Mesenchymal stem cell (in vitro differentiated cells and primary cell): Measurements from ENCODE around the gene IL17C.

Source experiments
- DNase-seq: peaks from one replicate; pipeline ENCODE4 v3.0.0-alpha.2; 2013
- H2AFZ ChIP-seq: one replicate; pipeline ENCODE4 v1.6.1; 2013; ENCODE audit warnings: low read depth, mild to moderate bottlenecking, control low read depth, inconsistent platforms, low read length, moderate library complexity
- H2AK5ac ChIP-seq: 2 replicates; pipeline ENCODE4 v1.6.1; 2013; ENCODE audit warnings: low read length, moderate library complexity, mild to moderate bottlenecking, inconsistent platforms; ENCODE audit not compliant: severe bottlenecking
- H2BK120ac ChIP-seq: one replicate; pipeline ENCODE4 v1.6.1; 2013; ENCODE audit warnings: low read depth, mild to moderate bottlenecking, inconsistent platforms, low read length, moderate library complexity
- H2BK12ac ChIP-seq, 2 experiments: one replicate each; pipeline ENCODE4 v1.6.1; 2013; ENCODE audit warnings: inconsistent platforms in 2 of 2, low read length in 2 of 2, mild to moderate bottlenecking in 2 of 2, moderate library complexity in 2 of 2, control low read depth in 1 of 2
- H2BK15ac ChIP-seq: one replicate; pipeline ENCODE4 v1.6.1; 2013; ENCODE audit warnings: mild to moderate bottlenecking, low read depth, inconsistent platforms; ENCODE audit not compliant: poor library complexity, severe bottlenecking
- H2BK5ac ChIP-seq: 2 replicates; pipeline ENCODE4 v1.6.1; 2013; ENCODE audit warnings: low read depth, mild to moderate bottlenecking, low read length, control low read depth, inconsistent platforms; ENCODE audit not compliant: poor library complexity, severe bottlenecking
- H3K14ac ChIP-seq, 2 experiments: one replicate each; pipeline ENCODE4 v1.6.1; 2013; ENCODE audit warnings: inconsistent platforms in 2 of 2, low read length in 2 of 2, control low read depth in 1 of 2, mild to moderate bottlenecking in 1 of 2, moderate library complexity in 1 of 2
- H3K18ac ChIP-seq, 2 experiments: one replicate each; pipeline ENCODE4 v1.6.1; 2013; ENCODE audit warnings: inconsistent platforms in 2 of 2, low read length in 2 of 2, control low read depth in 1 of 2, low read depth in 1 of 2, mild to moderate bottlenecking in 1 of 2
- H3K23ac ChIP-seq, 2 experiments: one replicate each; pipeline ENCODE4 v1.6.1; 2013; ENCODE audit warnings: inconsistent platforms in 2 of 2, low read length in 2 of 2, mild to moderate bottlenecking in 2 of 2, moderate library complexity in 2 of 2, control low read depth in 1 of 2
- H3K27ac ChIP-seq: 2 replicates; pipeline ENCODE4 v1.5.1; 2013; ENCODE audit warnings: mild to moderate bottlenecking, moderate library complexity, low read length, control low read depth, inconsistent platforms; ENCODE audit not compliant: poor library complexity, severe bottlenecking
- H3K27me3 ChIP-seq, 2 experiments: 2 replicates each; pipeline versions ENCODE4 v1.6.1 to v1.7.0; 2013; ENCODE audit warnings: low read length in 2 of 2, mild to moderate bottlenecking in 2 of 2, moderate library complexity in 2 of 2, control low read depth in 1 of 2, inconsistent platforms in 1 of 2; ENCODE audit not compliant: control insufficient read depth in 1 of 2, insufficient read depth in 1 of 2
- H3K36me3 ChIP-seq, 2 experiments: 2 replicates each; pipeline versions ENCODE4 v1.6.1 to v1.7.0; 2013; ENCODE audit warnings: low read length in 2 of 2, control low read depth in 1 of 2, inconsistent platforms in 1 of 2, low read depth in 1 of 2, mild to moderate bottlenecking in 1 of 2; ENCODE audit not compliant: insufficient read depth in 2 of 2, control insufficient read depth in 1 of 2
- H3K4ac ChIP-seq, 2 experiments: one replicate each; pipeline ENCODE4 v1.6.1; 2013; ENCODE audit warnings: inconsistent platforms in 2 of 2, low read length in 2 of 2, mild to moderate bottlenecking in 2 of 2, moderate library complexity in 2 of 2, control low read depth in 1 of 2, low read depth in 1 of 2
- H3K4me1 ChIP-seq: 2 replicates; pipeline ENCODE4 v1.6.1; 2013; ENCODE audit warnings: low read depth, low read length, control low read depth; ENCODE audit not compliant: control insufficient read depth, insufficient read depth
- H3K4me2 ChIP-seq: 2 replicates; pipeline ENCODE4 v1.6.1; 2013; ENCODE audit warnings: low read length, mild to moderate bottlenecking, inconsistent platforms; ENCODE audit not compliant: poor library complexity, severe bottlenecking
- H3K4me3 ChIP-seq, 2 experiments: 2 replicates each; pipeline versions ENCODE4 v1.5.1 to v1.7.0; 2013; ENCODE audit warnings: low read length in 2 of 2, mild to moderate bottlenecking in 2 of 2, control low read depth in 1 of 2, low read depth in 1 of 2; ENCODE audit not compliant: insufficient read depth in 1 of 2
- H3K79me1 ChIP-seq: replicated peaks from 2 replicates; pipeline ENCODE4 v1.6.1; 2013; ENCODE audit warnings: mild to moderate bottlenecking, control low read depth, low read length, inconsistent platforms; ENCODE audit not compliant: poor library complexity, severe bottlenecking
- H3K9ac ChIP-seq: 2 replicates; pipeline ENCODE4 v1.7.0; 2013; ENCODE audit warnings: mild to moderate bottlenecking, low read length, moderate library complexity
- H3K9me3 ChIP-seq: 2 replicates; pipeline ENCODE4 v1.7.0; 2013; ENCODE audit warnings: mild to moderate bottlenecking, low read length; ENCODE audit not compliant: control insufficient read depth
- H4K8ac ChIP-seq: one replicate; pipeline ENCODE4 v1.6.1; 2013; ENCODE audit warnings: inconsistent platforms, mild to moderate bottlenecking, low read length, moderate library complexity
- H4K91ac ChIP-seq: one replicate; pipeline ENCODE4 v1.6.1; 2013; ENCODE audit warnings: mild to moderate bottlenecking, low read length, inconsistent platforms
- whole genome bisulfite sequencing: methylation state at CpG from one replicate; pipeline ENCODE4 v1.1.7; 2013; ENCODE audit warnings: mixed read lengths; 5-methylcytosine and 5-hydroxymethylcytosine counted together

Gene IL17C

DNA sequence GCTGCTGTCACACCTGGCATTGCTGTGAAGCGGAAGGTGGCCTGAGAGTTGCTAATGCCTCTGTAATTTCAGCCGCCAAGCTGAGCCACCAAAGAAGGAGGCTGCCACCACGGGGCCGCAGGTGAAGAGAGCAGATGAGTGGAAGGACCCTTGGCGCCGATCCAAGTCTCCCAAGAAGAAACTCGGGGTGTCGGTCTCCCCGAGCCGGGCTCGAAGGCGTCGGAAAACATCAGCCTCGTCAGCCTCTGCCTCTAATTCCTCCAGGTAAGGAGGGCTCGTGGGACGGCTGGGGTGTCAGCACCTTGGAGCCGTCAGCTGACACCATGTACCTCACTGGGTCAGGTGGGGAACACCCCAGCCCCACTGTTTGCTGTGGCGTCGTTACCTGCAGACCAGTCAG is 16.2 kb upstream of the IL17C start:
- Histone ChIP-seq H3K4me3 (no peak overlapping the region), H4K91ac (no peak overlapping the region), H3K14ac (no peak overlapping the region), H2BK12ac (no peak overlapping the region), H3K36me3 (peaks cover 64 to 77% of the 10 kb centered on the region in 2 experiments), H2AFZ (no peak overlapping the region), H2BK120ac (no peak overlapping the region), H3K23ac (no peak overlapping the region), H3K4ac (no peak overlapping the region), H3K4me2 (no peak overlapping the region), H3K18ac (no peak overlapping the region), H3K9ac (no peak overlapping the region), H3K9me3 (no peaks in the 10 kb centered on the region), H3K27me3 (no peaks in the 10 kb centered on the region), H2BK5ac (no peak overlapping the region), H3K27ac (no peak overlapping the region), H2BK15ac (no peak overlapping the region), H4K8ac (no peak overlapping the region), H3K4me1 (peaks cover 15% of the 10 kb centered on the region), H3K79me1 (peaks cover 35% of the 10 kb centered on the region), H2AK5ac (no peak overlapping the region)
- 97% methylated on average over 19 of the region's 19 CpGs for WGBS
- DNase-seq: no peak

DNA sequence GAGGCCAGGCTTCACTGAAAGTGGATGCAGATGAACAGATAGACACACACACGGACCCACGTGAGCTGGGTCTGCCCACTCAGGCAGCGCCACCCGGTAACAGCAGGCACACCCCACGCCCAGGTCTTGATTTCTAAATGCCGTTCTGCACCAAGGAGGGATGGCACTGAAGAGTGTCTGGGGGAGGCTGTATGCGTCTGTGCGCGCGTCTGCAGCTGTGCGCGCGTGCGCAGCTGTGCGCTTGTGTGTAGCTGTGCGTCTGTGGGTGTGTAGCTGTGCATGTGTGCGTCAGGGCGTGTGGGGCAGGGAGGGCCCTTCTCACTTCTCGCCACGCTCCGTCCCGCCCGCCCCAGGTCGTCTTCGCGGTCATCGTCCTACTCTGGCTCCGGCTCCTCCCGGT is 15.5 kb upstream of the IL17C start:
- H3K9ac ChIP-seq: no peak overlapping the region
- H2BK5ac ChIP-seq: no peak overlapping the region
- H3K36me3 ChIP-seq: peaks cover 70 to 78% of the 10 kb centered on the region in 2 experiments
- DNase-seq: no peak
- no peak overlapping the region for H3K18ac ChIP-seq
- H3K14ac ChIP-seq: no peak overlapping the region
- H2BK15ac ChIP-seq: no peak overlapping the region
- no peak overlapping the region for H3K4ac ChIP-seq
- H3K9me3 ChIP-seq: no peaks in the 10 kb centered on the region
- peaks cover 31% of the 10 kb centered on the region for H3K79me1 ChIP-seq
- WGBS: 99% methylated on average over 29 of the region's 29 CpGs
- H3K27me3 ChIP-seq: no peaks in the 10 kb centered on the region
- no peak overlapping the region for H2BK120ac ChIP-seq
- H3K4me3 ChIP-seq: no peak overlapping the region
- no peak overlapping the region for H2AK5ac ChIP-seq
- H3K4me2 ChIP-seq: no peak overlapping the region
- no peak overlapping the region for H3K23ac ChIP-seq
- no peak overlapping the region for H4K91ac ChIP-seq
- H2BK12ac ChIP-seq: no peak overlapping the region
- H4K8ac ChIP-seq: no peak overlapping the region
- peaks cover 15% of the 10 kb centered on the region for H3K4me1 ChIP-seq
- no peak overlapping the region for H3K27ac ChIP-seq
- H2AFZ ChIP-seq: no peak overlapping the region

DNA sequence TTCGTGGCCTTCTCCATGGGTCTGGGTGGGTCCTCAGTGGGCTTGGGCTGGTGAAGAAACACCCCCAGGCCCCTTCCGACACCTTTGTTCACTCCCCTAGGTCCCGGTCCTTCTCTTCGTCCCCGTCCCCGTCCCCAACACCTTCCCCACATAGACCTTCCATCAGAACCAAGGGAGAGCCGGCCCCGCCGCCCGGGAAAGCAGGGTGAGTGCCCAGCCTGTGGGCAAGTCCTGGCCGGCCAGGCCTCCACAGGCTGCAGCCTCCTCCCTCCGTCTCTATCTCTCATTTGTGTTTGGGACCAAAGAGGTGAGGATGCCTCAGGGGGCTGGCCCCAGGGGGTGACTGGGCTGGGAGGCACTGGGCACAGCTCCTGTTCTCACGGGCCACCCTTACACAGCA is 14.5 kb upstream of the IL17C start:
- Histone ChIP-seq H2BK15ac (no peak overlapping the region), H3K27ac (no peak overlapping the region)
- WGBS: 98% methylated on average over 11 of the region's 13 CpGs

DNA sequence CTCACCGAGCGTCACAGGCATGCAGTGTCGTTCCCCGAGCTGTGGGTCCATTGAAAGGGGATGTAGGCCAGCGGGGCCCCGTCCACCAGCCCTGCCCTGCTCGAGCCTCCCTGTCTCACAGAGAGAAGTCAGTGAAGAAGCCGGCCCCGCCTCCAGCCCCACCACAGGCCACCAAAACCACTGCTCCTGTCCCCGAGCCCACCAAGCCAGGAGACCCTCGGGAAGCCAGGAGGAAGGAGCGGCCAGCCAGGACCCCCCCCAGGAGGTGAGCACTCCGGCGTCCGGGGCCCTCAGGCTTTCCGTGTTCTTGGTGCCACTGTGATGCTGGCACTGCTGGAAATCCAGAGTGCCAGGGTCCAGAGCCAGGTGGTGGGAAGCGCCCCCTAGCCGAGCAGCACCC is 13.9 kb upstream of the IL17C start:
- H3K4me2 ChIP-seq: no peak overlapping the region
- H2BK15ac ChIP-seq: no peak overlapping the region
- H2BK120ac ChIP-seq: no peak overlapping the region
- H3K27ac ChIP-seq: no peak overlapping the region
- no peak overlapping the region for H3K14ac ChIP-seq
- no peak overlapping the region for H3K18ac ChIP-seq
- peaks cover 8% of the 10 kb centered on the region for H3K4me1 ChIP-seq
- H2BK12ac ChIP-seq: no peak overlapping the region
- no peak overlapping the region for H2BK5ac ChIP-seq
- no peak overlapping the region for H3K23ac ChIP-seq
- no peak overlapping the region for H4K91ac ChIP-seq
- no peaks in the 10 kb centered on the region for H3K27me3 ChIP-seq
- H3K9ac ChIP-seq: no peak overlapping the region
- H3K79me1 ChIP-seq: peaks cover 22% of the 10 kb centered on the region
- DNase-seq: no peak
- no peaks in the 10 kb centered on the region for H3K9me3 ChIP-seq
- no peak overlapping the region for H3K4ac ChIP-seq
- 95% methylated on average over 16 of the region's 18 CpGs for WGBS
- no peak overlapping the region for H4K8ac ChIP-seq
- H3K36me3 ChIP-seq: peaks cover 73 to 74% of the 10 kb centered on the region in 2 experiments
- H2AFZ ChIP-seq: no peak overlapping the region
- no peak overlapping the region for H3K4me3 ChIP-seq
- no peak overlapping the region for H2AK5ac ChIP-seq

More for the DNA sequence above, 14.5 kb upstream of the IL17C start:
- Histone ChIP-seq H3K9ac (no peak overlapping the region), H3K9me3 (no peaks in the 10 kb centered on the region), H3K18ac (no peak overlapping the region), H2BK120ac (no peak overlapping the region), H2AK5ac (no peak overlapping the region), H3K23ac (no peak overlapping the region), H2BK12ac (no peak overlapping the region), H3K79me1 (peaks cover 22% of the 10 kb centered on the region), H2AFZ (no peak overlapping the region), H3K14ac (no peak overlapping the region), H4K8ac (no peak overlapping the region), H3K4me2 (no peak overlapping the region), H3K4me1 (peaks cover 10% of the 10 kb centered on the region), H4K91ac (no peak overlapping the region), H3K4me3 (peak overlapping the region in 1 of 2 experiments; percentile 5), H3K27me3 (no peaks in the 10 kb centered on the region), H3K4ac (no peak overlapping the region), H2BK5ac (no peak overlapping the region), H3K36me3 (peaks cover 71 to 78% of the 10 kb centered on the region in 2 experiments)
- DNase-seq: no peak
